HG03378 (cell line): ENCODE results near the gene ZNF592.

Source experiments
- ATAC-seq: cut with Tn5 transposase; IDR thresholded peaks from one replicate; pipeline ENCODE4 v1.9.1; 2021; ENCODE audit warnings: mild to moderate bottlenecking, moderate library complexity; ENCODE audit not compliant: unreplicated experiment

ZNF592 gene

DNA sequence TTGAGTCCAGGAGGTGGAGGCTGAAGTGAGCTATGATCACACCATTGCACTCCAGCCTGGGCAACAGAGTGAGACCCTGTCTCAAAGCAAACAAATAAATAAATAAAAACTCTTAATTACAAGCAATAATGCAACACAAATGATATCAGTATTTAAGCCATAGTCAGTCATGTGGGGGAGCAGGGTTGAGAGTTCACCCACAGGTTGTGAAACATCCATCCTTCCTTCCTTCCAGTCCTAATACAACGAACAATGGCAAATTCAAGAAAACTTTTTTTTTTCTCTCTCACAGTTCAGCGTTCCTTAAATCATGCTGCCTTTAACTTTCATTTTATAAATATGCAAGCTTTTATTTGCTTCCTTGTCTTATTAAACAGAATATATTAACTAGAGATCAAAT is 24.1 kb downstream of the ZNF592 start:
- no peak for ATAC-seq

DNA sequence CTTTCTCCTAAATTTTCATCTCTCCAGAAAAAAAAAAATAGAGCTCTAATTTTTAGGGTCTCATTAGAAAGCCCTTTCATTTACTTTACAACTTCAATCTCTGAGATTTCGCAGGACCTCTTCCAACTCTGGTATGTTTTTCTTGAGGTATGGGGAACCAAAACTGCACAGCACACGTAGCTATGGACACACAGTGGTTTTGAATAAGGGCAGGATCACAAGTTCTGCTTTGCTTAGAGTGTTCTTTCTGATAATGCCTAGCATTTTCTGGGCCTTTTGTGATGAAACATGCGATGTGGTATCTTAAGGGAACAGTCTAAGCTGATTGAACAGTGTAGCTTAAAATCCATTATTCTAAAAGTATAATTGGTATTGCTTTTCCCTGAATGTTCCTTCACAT is 25.3 kb downstream of the ZNF592 start:
- ATAC-seq, result no peak

DNA sequence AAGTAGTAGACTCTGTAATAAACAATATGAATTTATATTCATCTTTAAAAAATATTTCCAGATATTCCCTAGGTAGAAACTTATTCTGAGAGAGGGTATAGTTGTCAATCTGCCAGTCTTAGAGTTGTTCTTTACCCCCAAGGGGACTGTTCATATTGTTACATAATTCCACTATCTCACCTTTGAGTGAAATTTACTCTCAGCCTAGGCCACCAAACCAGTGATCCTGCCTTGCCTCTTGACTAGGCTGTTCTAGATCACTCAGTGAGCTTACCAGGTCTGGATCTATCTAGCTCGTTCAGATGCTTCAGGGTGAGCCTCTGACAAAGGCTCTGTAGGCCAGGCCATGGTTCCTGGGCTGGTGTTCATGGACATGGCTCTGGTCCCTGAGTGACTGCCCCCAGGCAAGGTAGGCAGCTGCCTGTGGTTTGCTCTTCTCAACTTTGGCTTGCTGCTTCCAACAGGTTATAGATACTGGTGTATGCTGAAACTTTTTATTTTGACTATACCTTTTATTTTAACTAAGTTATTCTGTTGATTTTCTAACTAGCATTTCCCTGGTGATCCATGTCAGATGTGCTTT is 27.6 kb downstream of the ZNF592 start:
- ATAC-seq, result no peak

DNA sequence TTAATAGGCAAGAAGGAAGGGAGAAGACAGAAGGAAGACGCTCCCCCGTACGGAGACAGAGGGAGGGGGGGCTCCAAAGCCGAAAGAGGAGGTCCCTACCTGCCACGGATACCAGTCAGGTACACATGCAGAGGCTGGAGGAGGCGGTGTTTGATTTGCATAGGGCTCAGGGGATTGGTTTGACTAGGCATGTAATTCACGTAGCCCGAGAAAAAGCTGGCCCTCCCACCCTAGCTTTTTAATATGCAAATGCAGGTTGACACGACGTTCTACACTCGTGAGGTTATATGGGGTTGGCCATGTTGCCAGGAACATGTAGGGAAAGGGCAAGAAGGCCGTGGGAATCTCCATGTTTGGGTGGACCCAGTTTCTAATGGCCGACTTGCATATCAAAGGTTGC is 29.8 kb downstream of the ZNF592 start:
- no peak for ATAC-seq

DNA sequence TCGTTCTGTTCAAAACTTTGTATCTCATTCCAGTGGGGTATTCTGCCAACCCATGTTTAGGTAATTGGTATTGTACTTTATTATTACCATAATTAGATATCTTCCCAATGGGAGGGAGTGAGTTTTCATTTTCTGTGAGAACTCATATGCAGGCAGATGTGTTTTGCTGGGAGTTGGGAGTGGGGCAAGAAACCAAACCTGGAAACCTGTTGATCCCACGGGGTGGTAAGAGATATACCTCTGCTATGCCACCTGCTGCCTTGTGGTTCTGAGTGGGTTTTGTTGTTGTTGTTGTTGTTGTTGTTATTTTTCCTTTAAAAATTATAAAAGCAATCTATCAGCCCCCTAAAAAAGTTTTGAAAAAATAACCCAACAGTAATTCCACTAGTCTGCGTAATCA is 32.1 kb downstream of the ZNF592 start:
- no peak for ATAC-seq

DNA sequence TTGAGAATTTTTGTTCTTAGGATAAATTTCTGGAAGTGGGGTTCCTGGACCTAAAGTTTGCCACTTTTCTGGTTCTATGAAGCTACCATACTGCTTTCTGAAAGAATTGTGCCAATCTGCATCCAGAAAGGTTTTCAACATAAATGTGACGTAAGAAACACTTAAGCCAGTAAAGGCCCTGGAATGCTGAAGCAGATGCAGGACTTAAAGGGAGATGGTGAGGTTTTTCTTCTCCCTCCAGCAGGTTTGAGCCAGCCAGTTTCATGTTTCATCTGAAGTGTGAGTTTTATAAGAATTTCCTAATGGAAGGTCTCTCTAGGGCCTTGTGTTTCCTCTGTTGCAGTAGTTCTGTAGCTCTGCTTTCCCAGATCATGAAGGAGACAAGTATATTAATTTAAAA is 33.1 kb downstream of the ZNF592 start:
- ATAC-seq, result no peak

DNA sequence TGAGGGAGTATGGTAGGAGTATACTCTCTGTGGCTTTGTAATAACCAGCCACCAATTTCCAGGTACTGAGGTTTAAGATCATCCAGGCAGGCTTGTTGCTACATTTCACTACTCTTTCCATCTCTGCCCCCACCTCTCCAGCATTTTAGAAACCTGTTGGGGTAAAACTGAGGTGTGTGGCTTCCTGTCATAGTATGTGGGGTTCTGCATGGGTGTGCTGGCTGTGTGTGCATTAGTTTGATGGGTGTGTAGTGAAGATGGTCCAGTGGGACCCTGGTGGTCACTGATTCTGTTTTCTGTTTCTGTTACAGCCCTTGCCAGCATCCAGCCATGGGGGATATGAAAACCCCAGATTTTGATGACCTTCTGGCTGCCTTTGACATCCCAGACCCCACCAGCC is 34.0 kb downstream of the ZNF592 start:
- no peak for ATAC-seq

DNA sequence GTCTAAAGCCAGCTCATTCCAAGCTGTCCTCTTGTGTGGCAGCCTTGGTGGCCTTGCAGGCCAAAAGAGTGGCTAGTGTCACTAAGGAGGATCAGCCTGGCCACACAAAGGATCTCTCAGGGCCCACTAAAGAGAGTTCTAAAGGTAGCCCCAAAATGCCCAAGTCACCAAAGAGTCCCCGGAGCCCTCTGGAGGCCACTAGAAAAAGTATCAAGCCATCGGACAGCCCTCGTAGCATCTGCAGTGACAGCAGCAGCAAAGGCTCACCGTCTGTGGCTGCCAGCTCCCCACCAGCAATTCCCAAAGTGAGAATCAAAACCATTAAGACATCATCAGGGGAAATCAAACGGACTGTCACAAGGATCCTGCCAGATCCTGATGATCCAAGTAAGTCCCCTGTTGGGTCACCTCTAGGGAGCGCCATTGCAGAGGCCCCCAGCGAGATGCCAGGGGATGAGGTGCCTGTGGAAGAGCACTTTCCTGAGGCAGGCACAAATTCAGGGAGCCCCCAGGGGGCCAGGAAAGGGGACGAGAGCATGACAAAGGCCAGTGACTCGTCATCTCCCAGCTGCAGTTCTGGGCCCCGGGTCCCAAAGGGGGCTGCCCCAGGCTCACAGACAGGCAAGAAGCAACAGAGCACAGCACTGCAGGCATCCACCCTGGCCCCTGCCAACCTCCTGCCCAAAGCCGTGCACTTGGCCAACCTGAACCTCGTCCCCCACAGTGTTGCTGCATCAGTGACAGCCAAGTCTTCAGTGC is 35.3 kb downstream of the ZNF592 start:
- no peak for ATAC-seq

DNA sequence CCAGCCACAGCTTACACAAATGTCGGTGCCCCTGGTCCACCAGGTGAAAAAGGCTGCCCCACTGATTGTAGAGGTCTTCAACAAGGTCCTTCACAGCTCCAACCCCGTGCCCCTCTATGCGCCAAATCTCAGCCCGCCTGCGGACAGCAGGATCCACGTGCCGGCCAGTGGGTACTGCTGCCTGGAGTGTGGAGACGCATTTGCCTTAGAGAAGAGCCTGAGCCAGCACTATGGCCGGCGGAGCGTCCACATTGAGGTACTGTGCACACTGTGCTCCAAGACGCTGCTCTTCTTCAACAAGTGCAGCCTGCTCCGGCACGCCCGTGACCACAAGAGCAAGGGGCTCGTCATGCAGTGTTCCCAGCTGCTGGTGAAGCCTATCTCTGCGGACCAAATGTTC is 35.9 kb downstream of the ZNF592 start:
- ATAC-seq, result no peak

DNA sequence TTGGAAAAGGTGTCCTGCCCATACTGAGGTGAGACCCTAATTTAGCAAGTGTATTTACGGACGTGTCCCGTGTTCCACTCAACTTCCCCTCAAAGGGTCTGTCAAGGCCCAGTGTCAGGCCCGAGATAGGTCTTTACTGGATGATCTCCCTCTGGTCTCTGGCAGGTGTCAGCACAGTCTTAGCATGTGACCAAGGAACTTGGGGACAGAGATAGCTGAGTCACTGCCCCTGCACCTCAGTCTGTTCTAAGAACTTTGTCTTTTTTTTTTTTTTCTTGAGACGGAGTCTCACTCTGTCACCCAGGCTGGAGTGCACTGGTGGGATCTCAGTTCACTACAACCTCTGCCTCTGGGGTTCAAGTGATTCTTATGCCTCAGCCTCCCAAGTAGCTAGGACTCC is 36.7 kb downstream of the ZNF592 start:
- no peak for ATAC-seq

DNA sequence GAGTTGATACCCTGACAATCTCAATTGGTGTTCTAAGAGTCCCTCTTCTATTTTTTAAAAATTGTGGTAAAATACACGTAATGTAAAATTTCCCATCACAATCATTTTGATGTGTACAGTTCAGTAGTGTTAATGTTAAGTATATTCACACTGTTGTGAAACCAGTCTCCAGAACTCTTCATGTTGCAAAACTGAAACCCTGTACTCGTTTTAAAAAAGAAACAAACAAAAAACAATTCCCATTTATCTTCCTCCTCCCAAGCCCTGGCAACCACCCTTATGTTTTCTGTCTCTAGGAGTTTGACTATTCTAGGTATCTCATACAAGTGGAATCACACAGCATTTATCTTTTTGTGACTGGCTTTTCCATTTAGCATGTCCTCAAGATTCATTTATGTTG is 40.1 kb downstream of the ZNF592 start:
- no peak for ATAC-seq

DNA sequence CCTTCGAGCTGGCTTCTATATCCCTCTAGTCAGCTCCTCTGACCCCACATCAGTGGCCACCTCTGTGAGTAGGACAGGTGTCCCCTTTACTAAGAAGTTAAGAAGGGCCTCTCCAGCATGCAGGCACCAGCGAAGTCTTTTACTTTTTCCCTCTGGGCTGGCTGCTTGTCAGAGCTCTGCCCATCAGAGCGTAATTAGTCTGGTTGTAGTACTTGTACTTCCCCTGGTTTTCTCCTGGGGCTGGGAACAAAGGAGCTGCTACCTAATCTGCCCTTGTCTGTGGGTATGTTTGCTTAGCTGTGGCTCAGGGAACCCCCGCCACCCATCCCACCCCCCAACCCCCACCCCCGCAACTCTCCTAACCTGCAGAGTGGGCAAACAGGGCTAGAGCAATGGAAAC is 41.4 kb downstream of the ZNF592 start:
- ATAC-seq, result no peak

DNA sequence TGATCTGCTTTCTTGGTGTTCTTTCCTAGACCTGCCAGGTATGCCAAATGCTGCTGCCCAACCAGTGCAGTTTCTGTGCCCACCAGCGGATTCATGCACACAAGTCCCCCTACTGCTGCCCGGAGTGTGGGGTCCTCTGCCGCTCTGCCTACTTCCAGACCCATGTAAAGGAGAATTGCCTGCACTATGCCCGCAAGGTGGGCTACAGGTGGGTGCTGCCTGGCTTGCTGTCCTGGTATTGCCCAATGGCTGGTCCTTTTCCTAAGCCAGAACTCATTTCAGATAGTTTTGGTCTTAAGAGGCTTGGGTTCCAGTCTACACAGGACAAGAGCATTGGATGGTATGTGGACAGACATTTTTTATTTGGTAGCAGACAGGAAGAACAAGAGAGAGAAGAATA is 42.3 kb downstream of the ZNF592 start:
- no peak for ATAC-seq

DNA sequence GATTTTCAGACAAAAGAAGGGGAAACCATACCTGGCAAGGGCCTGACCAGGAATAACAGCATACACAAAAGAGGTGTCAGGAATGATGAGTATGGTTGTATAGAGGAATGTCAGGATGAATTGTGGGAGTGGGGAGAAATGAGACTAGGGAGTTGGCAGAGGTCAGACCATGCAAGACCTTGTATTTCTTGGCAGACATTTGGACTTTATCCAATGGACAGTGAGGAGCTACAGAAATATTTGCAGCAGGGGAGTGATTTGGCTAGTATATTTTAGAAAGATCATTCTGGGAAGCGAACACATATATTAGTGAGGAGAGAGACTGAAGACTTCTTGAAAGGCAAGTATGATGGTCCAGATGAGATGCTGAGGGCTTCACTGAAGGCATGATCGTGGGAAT is 43.4 kb downstream of the ZNF592 start:
- ATAC-seq, result no peak

DNA sequence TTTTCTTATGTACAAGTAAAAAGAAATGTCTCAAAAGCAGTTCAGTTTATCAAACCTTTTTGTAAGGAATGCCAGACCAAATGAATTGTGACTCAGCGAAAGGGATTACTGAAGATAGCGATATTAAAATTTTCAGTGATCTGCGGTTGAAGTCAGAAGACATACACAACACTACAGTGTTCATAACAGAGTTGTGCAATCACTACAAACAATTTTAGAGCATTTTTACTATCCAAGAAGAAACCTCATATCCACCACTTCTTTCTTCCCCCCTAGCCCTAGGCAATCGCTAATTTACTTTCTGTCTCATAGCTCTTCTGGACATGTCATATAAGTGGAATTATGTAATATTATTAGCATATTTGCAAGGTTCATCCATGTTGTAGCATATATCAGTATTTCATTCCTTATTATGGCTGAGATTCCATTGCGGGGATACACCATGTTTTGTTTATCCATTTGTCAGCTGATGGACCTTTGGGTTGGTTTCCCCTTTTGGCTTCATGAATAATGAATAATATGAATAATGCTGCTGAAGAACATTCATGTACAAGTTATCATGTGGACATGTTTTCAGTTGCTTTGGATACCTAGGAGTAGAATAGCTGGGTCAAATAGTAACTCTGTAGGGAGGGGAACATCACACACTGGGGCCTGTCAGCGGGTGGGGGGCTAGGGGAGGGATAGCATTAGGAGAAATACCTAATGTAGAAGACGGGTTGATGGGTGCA is 45.2 kb downstream of the ZNF592 start:
- no peak for ATAC-seq

DNA sequence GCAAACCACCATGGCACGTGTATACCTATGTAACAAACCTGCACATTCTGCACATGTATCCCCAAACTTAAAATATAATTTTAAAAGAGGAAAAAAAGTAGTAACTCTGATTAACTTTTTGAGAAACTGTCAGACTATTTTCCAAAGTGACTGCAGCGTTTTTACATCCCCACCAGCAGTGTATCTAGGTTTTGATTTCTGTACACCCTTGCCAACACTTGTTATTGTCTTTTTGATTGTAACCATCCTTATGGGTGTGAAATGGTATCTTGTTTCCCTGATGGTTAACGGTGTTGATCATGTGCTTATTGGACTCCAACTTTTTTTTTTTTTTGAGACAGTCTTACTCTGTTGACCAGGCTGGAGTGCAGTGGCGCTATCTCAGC is 45.8 kb downstream of the ZNF592 start:
- no peak for ATAC-seq

DNA sequence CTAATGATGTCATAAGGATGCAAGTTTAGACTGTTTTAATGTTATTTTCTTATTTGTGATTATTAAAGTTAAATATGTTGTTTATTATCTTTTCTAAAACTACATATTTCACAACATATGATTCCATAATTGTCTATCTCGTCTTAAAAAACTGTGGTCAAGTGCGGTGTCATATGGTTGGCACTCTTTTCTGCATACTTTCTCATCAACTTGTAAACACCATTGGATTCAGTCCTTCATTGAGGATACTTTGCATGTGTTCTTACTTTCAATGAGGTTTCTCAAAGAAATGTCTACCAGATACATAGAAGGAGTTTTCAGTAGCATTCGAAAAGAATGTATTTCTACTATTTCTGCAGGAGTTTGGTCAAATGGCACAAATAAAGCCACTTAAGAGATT is 46.8 kb downstream of the ZNF592 start:
- ATAC-seq, result no peak

DNA sequence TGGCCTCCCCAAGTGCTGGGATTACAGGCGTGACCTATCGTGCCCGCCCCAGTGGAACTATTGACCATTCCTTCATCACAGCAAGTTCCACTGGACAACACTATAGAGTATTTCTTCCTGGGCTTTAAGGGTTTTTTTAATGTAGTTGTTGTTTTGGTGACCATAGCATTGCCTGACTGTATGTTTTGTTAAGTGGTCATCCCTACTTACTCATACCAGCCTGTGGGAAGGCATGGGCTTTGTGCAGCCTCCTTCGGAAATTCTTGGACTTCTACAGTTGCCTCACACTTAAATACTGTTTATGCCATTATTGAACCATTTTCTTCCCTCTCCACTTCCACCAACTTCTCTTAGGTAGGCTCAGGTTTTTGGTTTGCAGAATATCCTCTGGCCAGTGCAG is 48.8 kb downstream of the ZNF592 start:
- ATAC-seq, result no peak

DNA sequence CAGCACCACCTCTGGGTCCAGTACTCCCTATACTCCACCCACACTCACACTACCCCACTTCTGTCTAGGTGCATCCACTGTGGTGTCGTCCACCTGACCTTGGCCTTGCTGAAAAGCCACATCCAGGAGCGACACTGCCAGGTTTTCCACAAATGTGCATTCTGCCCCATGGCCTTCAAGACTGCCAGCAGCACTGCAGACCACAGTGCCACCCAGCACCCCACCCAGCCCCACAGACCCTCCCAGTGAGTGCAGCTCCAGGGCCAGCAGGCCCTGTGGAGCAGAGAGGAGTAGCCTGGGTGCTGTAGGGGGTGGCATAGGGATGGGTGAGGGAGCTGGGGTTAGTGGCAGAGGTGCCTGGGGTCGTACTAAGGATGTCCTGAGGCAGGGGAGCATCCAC is 49.4 kb downstream of the ZNF592 start:
- ATAC-seq, result no peak

DNA sequence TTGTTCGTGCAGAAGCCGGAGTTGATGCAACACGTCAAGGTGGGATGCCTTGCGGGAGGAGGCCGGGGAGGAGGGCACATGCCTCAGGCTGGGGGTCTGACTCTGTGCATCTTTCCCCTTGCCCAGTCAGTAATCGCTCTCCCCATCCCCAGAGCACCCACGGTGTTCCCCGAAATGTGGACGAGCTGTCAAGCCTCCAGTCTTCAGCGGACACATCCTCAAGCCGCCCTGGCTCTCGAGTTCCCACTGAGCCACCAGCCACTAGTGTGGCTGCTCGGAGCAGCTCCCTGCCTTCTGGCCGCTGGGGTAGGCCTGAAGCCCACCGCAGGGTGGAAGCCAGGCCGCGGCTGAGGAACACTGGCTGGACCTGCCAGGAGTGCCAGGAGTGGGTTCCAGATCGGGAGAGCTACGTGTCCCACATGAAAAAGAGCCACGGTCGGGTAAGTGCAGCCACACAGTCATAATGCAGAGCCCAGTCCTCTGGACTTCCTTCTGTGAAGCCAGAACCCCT is 50.1 kb downstream of the ZNF592 start:
- no peak for ATAC-seq

DNA sequence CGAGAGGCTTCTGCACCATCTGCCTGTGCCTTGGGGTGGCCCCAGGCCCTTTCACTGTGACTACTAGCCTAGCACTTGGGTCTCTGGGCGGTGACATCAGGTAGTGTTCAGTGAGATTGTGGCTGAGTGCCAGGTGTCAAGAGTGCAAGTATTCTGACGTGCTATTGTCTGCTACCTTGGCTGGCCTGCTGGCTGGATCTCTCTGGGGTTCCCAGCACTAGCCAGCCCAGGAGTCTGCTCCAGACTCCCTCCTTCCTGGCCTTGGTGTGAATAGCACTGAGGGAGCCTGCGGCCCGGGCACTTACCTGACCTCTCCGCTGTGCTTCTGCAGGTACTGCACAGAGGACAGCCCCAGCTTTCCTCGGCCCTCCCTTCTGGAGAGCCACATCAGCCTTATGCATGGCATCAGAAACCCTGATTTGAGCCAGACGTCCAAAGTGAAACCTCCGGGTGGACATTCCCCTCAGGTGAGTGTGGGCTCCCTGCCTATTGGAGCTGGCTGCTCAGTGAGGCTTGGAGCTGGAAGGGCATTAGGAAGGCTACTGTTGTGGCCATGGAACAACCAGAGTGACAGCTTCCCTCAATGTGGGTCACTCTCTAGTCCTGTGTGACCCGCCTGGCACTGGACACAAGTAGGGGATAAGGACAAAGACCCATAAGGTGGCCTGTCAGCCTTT is 51.3 kb downstream of the ZNF592 start:
- ATAC-seq, result no peak

DNA sequence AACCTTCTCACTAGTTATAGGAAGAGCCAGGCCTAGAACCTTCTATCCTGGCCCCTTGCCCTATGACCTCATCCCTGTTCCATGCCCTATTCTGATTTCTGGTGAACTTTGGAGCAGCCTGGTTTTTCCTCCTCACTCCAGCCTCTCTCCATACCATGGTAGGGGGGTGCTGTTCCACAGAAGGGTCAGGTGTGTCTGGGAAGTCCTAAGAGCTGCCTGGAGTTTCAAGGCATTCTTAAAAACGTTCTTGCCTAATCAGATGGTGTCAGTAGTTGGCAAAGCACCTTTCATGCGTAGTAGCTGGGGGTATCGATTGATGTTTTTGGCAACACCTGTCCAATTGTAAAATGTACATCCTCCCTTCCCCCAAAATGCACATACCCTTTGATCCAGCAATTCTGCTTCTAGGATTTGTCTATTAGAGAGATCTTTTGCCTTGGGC is 52.0 kb downstream of the ZNF592 start:
- no peak for ATAC-seq
